Activated CD4-positive, alpha-beta T cell treated with anti-CD3 and anti-CD28 coated beads, Interleukin-2, amount 50 U/mL, for 1 hour (primary cell): ENCODE data around the gene SLC1A2.

ENCODE experiments used
- DNase-seq: peaks from one replicate; pipeline ENCODE4 v3.0.0-alpha.2; 2020

SLC1A2 gene

DNA sequence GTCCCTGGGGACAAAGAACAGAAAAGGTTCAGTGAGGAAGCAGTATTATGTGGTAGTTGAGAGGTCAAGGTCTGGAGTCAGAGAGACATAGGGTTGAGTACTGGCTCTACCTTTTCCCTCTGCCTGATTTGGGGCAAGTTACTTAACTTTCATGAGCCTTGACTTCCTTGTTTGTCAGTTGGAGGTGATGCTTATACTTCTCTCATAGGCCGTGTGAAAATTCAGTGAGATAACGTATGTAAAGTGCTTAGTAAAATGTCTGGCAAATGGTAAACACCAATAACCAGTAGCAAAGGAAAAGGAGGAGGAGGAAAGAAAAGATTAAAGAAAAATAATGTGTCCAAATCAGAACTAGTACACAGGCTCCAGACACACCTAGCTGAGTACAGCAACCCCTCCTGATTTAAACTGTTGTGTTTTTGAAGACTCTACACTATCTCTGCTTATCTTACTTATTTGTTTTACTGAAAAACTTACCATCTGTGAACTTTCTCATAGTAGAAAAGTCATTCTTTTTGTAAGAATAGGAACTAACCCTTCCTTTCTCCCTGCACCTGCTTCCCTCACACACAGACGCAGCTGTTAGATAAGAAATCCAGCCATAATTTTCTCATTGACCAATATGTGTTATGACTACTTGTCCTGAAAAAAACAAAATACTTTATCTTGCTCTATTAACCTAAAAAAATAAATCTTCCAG, 153.5 kb downstream of the SLC1A2 start:
- no peak for DNase-seq

DNA sequence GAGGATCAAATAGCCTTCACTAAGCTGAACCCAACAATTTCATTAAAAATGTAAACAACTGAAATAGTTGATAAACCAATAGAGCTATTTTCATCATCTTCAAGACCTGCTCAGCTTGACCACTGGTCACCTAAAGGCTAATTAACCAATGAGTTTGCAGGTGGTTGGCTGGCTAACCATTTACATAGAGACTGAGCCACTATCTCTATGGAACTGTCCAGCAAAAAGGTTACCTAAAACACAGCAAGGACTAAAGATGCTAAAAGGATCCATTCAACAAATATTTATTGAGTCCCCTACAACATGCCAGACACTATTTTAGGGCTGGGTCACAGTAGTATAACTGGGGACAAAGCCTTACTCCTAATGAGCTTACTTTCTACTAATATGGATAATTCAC, 156.6 kb downstream of the SLC1A2 start:
- no peak for DNase-seq

DNA sequence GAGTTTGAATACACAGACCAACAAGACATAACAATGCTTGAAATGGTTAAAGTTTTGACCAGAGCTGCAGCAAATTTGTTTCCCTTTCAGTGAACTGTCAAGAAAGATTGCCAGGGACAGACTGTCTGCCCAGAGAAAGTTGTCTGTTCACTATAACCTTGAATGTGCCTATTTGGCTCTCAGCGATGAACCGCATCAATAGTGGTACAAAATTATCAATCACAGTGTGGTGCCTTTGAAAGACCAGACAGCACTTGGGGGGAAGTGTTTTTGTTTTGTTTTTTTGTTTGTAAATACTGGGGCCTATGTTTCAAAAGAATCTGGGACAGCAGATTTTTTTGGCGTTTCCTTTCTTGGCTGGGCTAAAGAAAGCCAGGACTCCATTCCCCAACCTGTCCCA, 157.3 kb downstream of the SLC1A2 start:
- DNase-seq: no peak

DNA sequence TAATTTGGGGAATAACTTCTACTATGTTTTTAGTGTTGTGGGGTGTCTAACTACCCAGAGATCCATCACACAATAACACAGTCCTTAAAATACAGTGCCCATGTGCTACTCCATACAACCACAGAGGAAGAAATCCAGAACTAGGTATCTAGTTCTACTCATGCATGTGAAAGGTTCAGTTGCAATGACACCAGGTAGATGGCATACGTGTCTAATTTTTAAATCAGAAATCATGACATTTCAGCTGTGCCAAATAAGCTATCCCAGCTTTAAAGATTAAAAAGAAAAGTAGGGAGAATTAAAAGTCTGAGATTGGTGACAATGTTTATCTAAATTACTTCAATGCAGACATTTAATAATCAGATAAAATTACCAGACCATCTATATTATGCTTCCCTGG, 158.2 kb downstream of the SLC1A2 start:
- no peak for DNase-seq

DNA sequence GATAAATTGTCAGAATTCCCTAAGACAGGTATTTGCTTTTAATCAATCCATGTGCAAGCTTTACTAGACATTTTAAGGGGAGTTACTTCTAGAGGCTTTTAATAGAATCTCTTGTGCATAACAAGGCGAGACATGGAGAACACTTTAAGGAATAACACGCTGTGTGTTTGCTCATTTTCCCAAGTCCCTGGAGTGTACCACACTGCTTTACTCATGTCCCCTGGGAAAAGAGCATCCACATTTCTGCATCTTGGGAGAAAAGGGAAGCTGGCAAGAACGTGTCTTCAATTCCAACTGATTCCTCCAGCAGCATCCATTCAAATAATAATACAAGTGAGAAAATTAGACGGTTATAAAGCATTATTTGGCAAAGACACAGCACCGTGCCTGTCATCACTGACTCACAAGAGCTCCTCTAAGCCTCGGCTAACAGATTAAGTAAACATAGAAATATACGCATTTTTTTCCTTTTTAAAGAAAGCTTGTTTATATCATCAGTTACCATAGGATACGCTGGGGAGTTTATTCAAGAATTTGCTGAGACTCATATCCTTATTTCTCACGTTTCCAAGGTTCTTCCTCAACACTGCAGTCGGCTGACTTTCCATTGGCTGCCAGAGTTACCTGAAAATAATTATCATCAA, 158.9 kb downstream of the SLC1A2 start:
- no peak for DNase-seq

DNA sequence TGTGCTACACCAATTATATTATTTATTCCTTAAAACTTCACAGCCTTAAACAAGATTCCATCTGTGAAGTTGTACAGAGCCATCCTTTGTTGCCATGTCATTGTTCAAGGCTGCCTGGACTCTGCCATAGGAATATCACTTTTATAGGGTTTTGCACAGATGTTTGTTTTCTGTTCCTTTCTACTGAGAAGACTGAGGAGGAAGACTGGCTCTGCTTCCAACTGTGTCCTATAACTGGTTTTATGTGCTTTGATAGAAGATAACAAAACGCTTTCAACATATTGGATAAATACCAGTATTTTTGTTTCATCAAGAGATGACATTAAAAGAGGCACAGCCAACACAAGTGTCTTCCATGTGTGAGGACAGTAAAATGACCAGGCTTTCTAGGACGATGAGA, 159.8 kb downstream of the SLC1A2 start:
- DNase-seq: no peak

DNA sequence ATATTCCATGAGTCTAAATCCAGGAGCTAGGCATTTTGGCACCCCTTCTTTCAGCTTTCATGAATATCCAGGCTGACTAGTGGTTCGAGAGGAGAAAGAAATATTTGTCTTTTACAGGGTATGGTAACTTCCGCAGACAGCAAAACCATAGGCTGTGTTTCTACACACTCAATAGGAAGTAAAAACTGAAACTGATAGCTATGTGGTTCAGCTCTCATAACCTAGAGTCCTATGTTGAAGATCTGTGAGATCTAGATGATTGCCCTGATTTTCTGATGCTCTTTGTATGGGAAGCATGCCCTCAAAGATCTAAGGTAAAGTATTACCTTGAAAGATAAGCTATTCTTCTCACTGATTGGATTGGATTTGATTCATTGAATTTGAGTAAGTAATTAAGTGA, 162.1 kb downstream of the SLC1A2 start:
- DNase-seq: no peak

DNA sequence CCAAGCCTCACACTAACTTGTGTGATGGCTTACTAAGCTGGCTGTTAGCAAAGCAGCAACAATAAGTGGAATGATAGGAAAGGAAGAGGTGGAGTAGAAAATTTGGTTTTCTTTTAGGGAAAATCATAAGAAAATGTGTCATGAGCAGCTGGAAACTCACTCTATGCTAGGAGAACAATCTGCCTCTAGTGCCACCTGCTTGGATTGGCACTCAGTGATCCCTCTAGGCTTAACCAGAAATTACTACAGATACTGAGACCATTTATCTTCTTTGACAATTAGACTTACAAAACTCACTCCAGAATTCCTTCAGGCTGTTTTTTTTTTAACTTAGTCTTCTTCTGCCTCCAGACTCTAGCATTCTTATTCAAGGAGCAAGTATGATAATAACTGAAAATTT, 163.1 kb downstream of the SLC1A2 start:
- DNase-seq: no peak

DNA sequence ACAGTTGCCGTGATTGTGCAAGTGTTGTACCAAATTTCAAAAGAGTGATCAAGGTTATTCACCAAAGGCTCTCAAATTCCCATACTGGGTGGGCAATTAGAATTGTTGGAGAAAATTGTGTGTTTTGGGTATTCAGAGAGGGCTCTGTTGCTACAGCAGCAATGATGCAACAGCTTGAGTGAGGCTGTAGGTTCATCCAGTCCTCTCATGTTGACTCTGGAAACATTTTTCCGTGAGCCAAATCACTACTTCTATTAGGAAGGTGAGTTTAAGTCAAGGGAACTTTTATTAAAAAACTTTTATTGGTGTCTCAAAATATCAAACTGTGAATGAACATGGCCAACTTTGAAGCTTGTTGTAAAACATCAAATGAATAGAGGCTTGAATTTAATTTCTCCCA, 163.8 kb downstream of the SLC1A2 start:
- DNase-seq: no peak

DNA sequence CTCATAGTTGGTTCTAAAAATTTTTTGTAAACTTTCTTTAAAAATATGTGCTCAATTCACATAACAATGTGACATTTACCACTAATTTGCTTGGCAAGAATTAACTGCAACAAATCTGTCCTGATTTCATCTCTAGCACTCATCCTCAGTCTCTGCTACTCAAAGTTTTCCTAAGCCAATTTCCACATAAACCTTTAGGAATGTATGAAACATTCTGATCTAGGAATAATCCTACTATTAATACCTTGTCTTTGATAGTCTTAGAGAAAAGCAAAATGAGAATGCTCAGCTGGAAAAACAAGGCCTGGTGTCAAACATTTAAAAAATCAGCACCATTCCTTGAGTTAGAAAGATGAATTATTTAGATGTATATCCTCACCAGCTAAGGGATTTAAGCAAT, 166.1 kb downstream of the SLC1A2 start:
- DNase-seq: no peak

DNA sequence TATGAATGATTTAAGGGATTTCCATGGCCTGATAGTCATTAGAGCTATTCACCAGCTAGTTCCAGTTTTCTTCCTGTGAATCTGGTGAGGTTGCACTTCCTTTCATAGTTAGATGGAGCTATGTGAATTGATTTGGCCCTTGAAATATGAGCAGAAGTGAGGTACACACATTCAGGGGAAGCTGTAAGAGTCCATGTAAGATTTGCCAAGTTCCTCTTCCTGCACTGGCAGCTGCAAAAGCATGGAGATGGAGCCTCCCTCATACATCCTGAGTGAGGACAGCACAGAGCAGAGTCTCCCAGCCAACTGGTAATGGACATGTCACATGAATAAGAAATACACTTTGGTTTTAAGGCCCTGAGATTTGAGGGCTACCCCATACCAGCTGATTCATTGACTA, 168.7 kb downstream of the SLC1A2 start:
- no peak for DNase-seq

DNA sequence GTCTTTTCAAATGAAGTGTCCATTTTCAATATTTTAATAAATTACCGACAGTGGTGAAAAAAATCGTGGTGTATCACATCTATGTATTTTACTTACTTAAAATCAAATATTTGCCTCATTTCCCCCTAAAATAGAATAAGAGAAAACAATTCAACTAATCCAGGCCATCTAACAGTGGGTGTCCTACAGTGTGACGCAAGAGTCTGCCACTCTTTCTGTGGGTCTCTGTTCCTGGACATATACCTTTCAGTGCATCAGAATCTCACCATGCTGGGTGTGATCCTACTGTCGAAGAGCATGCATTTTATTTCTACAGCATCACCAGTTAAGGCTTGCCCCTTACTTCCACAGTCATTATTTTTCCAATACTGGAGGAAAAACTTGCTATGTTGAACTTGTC, 169.2 kb downstream of the SLC1A2 start:
- no peak for DNase-seq

DNA sequence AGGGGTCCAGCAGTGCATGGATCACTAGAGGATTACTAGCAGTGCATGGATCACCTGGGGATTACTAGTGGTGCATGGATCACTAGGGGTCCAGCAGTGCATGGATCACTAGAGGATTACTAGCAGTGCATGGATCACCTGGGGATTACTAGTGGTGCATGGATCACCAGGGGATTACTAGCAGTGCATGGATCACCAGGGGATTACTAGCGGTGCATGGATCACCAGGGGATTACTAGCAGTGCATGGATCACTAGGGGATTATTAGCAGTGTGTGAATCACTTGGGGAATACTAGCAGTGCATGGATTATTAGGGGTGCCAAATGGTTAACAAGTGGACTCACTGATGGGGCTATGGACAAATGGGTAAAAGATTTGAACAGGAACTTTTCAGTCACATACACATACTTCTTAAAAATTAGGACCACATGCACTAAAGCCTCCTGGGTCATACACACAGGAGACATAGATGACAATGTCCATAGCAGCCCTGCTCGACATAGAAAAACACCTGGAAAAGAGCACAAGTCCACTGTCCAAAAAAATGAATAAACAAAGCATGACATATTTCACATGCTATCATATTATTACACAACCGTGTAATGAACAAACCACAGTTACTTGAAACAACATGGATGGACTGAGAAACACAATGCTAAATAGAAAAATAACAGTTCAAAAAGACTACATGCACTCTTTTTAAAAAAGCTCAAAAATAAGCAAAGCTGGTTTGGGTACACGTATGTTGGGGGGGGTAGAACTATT, 170.6 kb downstream of the SLC1A2 start:
- no peak for DNase-seq

DNA sequence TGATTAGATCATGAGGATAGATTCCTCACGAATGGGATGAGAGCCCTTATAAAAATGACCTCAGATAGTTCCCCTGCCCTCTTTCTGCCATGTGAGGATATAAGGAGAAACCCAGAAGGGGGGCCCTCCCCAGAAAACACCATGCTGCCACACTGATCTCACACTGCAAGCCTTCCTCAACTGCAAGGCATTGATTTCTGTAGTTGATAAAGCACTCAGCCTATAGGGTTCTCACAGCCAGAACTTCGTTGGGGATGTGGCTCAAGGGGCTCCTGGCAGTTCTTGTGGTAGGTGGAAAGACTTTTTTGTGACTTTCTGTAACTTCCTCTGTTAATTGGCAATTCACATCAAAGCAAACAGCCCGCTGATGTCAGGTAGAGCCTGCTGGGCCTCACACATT, 171.5 kb downstream of the SLC1A2 start:
- peak; percentile 27 for DNase-seq

DNA sequence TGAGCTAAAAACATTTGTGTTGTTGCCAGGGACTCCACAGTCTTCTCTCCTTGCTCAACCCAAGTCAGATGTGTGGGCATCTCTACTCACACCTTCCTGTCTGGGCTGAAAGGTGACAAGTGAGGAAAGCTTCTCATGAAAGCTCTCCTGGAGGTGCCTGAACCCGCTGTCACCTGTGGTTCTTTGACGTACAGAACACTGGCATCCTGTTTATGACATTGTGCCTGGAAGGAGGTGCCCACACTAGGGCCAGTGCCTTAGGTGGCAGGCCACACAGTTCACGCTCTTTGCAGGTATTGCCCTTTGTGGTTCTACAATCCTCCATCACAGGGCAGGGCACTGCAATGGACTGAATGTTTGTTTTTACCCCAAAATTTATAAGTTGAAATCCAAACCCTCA, 171.9 kb downstream of the SLC1A2 start:
- DNase-seq: peak; percentile 69

DNA sequence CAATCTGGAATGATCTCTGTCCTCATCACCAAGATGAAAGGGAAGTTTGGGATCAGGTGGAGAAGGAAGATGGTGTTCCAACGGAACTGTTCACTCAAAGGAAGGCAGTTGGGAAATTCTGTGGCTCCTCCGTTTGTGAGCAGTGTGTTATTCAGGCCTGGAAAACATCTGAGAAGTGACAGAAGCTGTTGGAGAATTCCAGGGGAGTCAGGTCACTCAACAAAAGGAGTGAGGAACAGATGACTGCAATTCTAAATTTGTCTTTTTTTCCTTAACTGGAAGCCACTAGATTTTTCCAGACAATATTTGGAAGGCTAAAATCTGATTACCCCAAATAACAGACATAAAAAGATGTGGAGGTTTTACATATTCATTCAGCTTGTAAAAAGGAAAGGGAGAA, 172.6 kb downstream of the SLC1A2 start:
- no peak for DNase-seq

DNA sequence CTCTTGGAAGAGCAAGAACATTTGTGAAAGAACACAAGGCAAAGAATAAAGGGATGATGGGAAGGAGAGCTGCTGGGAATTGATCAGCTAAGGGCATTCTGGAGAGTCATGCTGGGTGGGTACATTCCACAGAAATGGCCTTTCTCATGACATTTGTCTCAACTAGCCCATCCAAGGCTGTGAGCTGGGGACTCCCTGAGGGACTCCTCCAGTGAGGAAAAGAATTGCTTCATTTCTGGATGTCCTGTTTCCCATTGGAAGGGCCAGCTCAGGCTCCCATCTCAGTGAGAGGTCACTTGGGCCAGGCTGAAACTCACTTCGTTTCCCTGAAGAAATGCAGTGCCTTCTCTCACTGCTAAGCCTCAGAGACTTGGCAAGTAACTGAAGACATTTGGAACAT, 173.6 kb downstream of the SLC1A2 start:
- DNase-seq: no peak

DNA sequence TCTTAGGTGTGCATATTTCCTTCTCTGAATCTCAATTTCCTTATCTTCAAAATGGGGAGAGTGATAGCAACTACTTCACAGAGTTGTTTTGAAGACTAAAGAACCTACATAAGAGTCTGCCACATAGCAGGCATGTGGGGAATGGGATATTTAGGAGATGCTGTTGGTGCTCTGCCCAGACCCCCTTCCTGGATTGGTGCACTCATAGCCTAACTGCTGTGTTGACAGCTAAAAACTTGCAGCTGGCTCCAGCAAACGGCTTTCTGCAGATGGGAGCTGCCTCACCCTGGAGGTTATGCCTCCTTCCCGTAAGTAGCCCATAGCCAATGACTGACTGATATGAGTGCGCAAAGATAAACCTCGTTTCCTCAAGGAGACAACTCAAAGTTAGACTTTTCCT, 174.3 kb downstream of the SLC1A2 start:
- no peak for DNase-seq

DNA sequence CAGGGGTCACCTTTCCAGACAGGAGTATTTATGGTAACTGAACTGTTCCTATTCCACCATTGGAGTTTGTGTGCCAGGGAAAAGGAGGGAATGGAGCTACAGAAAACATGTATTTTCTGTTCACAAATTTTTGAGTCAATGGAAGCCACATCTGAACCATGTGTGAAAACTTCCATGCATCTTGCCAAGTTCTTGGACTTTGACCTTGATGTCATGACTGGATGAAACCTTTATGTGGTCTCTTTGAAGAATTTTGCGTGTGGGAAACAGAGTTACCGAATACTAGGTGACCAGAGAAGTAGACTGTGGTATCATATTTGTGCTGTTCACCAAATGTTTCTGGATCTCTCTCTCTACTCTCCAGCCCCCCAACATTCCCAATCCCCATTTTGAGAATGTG, 175.6 kb downstream of the SLC1A2 start:
- no peak for DNase-seq

DNA sequence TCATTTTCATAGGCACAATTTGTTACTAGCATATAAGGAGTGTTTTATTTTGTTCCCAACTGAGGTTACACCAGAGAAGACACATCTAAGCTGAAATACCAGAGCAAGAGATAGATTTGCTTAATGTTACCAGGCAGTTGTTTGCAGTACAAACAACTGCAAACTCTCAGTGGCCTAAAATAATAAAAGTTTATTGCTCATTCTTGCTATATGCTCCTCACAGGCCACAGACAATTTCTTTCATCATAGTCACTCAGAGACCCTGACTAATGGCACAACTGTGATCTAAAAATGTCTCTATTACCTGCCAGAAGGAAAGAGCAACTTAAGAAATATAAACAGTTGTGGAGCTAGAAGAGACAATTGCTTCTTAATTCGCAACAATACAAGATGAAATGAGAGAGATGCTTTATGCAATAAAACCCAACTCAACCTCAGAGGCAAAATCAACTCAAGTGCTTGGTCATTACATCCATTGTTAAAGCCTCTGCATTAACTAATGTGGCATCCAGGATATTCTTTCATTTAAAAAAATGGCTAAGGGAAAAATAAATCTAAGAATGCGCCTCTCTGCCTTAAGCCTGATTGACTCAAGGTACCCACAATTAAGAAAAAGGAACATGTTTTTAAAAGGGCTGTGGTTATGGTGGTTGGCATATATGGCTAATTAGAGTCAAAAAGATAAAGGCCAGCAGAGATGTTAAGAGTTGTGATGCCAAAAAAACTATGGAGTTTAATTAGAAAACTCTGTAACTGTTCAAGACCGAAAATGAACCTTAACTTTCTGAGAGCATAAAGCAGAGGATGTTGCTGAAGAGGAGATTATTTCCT, 176.7 kb downstream of the SLC1A2 start:
- DNase-seq: no peak

DNA sequence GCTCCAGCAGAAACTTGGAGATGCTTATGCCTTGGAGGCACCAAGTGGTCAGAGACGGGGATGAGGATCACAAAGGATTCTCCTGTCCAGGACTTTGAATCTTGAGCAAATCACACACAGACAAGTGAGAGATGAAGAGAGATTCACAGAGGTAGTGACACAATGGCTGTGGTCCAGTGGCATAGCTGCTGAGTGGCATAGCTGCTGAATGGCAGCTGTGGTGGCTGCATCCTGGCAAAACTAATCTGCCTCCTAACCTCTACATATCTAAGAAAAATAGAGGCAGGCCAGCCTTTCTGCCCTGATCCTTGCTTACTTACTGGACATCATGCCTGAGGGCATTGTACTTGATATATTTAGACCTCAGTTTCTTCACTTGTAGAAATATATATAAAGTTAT, 177.8 kb downstream of the SLC1A2 start:
- DNase-seq: no peak

DNA sequence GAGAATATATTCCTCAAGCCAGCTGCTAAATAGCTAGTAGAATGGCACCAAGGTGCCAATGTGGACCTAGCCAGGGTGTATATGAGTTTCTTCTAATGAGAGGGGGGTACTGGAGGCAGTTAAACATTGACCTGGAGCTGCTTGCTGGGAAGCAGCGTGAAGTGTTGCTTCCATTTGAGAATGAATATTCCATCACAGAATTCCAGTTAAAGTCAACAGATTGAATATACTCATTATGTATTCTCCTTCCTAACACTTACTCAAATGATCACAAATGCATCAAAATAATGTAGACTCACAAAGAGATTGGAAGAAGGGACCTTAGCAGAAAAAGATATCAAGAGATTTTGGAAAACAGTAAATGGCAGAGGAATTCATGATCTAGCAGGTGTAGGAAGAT, 178.3 kb downstream of the SLC1A2 start:
- DNase-seq: no peak

DNA sequence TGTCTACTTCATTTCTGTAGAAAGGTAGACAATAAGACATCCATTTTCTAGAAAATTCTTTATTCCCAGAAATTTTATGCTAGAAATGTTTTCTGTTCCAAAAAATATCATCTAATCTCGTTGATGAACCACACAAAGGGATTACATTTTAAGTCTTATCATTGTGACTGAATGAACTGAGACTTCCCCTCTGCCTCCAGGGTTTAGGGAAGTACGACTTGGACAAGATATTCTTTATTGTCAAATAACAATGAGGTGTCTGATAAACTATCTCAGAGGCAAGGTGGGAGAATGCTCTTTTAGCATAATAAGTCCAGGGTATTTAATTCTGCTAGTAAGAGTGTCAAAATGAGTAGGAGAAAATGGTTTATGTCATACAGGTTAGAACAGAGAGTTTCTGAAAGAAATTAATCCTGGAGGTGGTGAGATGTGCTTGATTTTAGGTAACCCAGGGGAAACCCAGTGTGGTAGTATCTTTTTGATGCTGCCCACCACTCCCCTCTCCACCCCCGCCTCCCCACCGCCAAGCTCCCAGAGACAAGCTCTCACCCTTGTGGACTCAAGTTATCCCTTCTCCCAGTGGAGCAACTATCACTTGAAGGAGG, 179.8 kb downstream of the SLC1A2 start:
- no peak for DNase-seq
